ENCODE measurements around the gene METRN.
A peak's percentile ranks its signal among the peaks of the same experiment; 100 is the strongest.

GRCh38 chr16:711548-712320 lies 3.2 kb upstream of the METRN start:
- peak; percentile 95 for TF ChIP-seq CTCF (IDR thresholded peaks at IDR 0.05)
- TF ChIP-seq ZFX (IDR thresholded peaks at IDR 0.05; ENCODE audit: borderline replicate concordance): no peak

All from 22Rv1 (cell line).